ENCODE data around the gene CCDC158.
"Not testable (repeated sequence)": the region's sequence is repeated elsewhere in the genome, so short reads cannot be mapped to it uniquely, and the experiment has no call there.

Gene CCDC158

GRCh38 chr4:76305971-76306881 lies 114.7 kb downstream of the CCDC158 start, which contains the start of gene STBD1:
STBD1 (plus strand) TSS chr4:76306733; CDS start chr4:76306770, 37 bp downstream.
- peak within 1 kb of the TSS; percentile 76 for H3K9ac ChIP-seq (ENCODE audit: low read depth, low read length)
- no peaks in the 10 kb centered on the region; the same call in 1 of the 2 replicates for H3K36me3 ChIP-seq (ENCODE audit: insufficient read depth, low read length)
- H3K9me3 ChIP-seq (ENCODE audit: control insufficient read depth, insufficient read depth, low read length) = no peaks in the 10 kb centered on the region
- peaks cover 5% of the 10 kb centered on the region; the same call in 1 of the 2 replicates for H3K4me1 ChIP-seq (ENCODE audit: insufficient read depth, low read length)

DNA sequence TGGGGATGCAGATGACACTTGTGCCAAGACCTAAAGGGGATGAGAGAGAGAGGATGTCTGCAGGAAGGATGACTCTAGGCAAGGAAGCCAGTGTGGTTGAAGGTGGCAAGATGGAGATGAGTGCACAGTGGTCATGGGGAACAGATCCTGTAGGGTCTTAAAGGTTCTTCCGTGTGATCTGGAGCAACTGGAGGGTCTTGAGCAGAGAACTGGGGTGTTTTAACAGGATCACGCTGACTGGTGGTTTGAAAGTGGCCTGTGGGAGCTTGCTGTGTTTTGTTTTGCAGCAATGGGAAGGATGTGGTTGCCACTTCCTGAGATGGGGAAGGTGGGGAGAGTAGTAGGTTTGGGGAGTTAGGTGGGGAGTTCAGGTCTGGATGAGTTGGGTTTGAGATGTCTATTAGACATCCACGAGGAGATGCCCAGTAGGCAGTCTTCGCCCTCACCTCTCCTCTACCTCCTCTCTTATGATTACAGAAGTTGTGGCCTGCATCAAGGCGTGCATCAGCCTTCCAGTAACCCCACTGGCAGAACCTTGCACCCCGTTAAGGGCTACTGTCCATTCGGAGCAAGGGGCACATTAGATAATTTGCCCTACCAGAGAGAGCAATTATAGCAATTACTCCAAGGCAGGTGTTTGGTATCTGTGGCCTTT lies 115.8 kb downstream of the CCDC158 start:
- Histone ChIP-seq H3K36me3 (ENCODE audit: insufficient read depth, low read length) (no peaks in the 10 kb centered on the region; the same call in 1 of the 2 replicates), H3K4me1 (ENCODE audit: insufficient read depth, low read length) (peaks cover 5% of the 10 kb centered on the region; the same call in 1 of the 2 replicates), H3K9ac (ENCODE audit: low read depth, low read length) (no peak overlapping the region), H3K9me3 (ENCODE audit: control insufficient read depth, insufficient read depth, low read length) (no peaks in the 10 kb centered on the region)

- H3K4me1 ChIP-seq (ENCODE audit: insufficient read depth, low read length) = peaks cover 5% of the 10 kb centered on the region; the same call in 1 of the 2 replicates
- H3K9ac ChIP-seq (ENCODE audit: low read depth, low read length) = no peak overlapping the region
- H3K36me3 ChIP-seq (ENCODE audit: insufficient read depth, low read length) = no peaks in the 10 kb centered on the region
- no peaks in the 10 kb centered on the region for H3K9me3 ChIP-seq (ENCODE audit: control insufficient read depth, insufficient read depth, low read length)
Measured at GRCh38 chr4:76302826-76303438, 118.0 kb downstream of the CCDC158 start.

GRCh38 chr4:76301775-76302162 lies 119.2 kb downstream of the CCDC158 start:
- Histone ChIP-seq H3K9ac (ENCODE audit: low read depth, low read length) (no peak overlapping the region), H3K36me3 (ENCODE audit: insufficient read depth, low read length) (no peaks in the 10 kb centered on the region), H3K9me3 (ENCODE audit: control insufficient read depth, insufficient read depth, low read length) (no peaks in the 10 kb centered on the region; the same call in 1 of the 2 replicates), H3K4me1 (ENCODE audit: insufficient read depth, low read length) (no peaks in the 10 kb centered on the region; the same call in 1 of the 2 replicates)

- H3K9ac ChIP-seq (ENCODE audit: low read depth, low read length) = no peak overlapping the region
- no peaks in the 10 kb centered on the region; the same call in 1 of the 2 replicates for H3K4me1 ChIP-seq (ENCODE audit: insufficient read depth, low read length)
- H3K9me3 ChIP-seq (ENCODE audit: control insufficient read depth, insufficient read depth, low read length) = no peaks in the 10 kb centered on the region; the same call in none of the 2 replicates
Measured at GRCh38 chr4:76301068-76301774, 119.7 kb downstream of the CCDC158 start.

GRCh38 chr4:76300012-76300411 lies 120.9 kb downstream of the CCDC158 start:
- H3K4me1 ChIP-seq (ENCODE audit: insufficient read depth, low read length) = no peaks in the 10 kb centered on the region; the same call in 1 of the 2 replicates
- no peak overlapping the region for H3K9ac ChIP-seq (ENCODE audit: low read depth, low read length)
- H3K9me3 ChIP-seq (ENCODE audit: control insufficient read depth, insufficient read depth, low read length) = no peaks in the 10 kb centered on the region; the same call in none of the 2 replicates
- H3K36me3 ChIP-seq (ENCODE audit: insufficient read depth, low read length) = no peaks in the 10 kb centered on the region

More at GRCh38 chr4:76301068-76301774, 119.7 kb downstream of the CCDC158 start:
- no peaks in the 10 kb centered on the region for H3K36me3 ChIP-seq (ENCODE audit: insufficient read depth, low read length)

- Histone ChIP-seq H3K9me3 (ENCODE audit: control insufficient read depth, insufficient read depth, low read length) (no peaks in the 10 kb centered on the region; the same call in none of the 2 replicates), H3K9ac (ENCODE audit: low read depth, low read length) (no peak overlapping the region), H3K4me1 (ENCODE audit: insufficient read depth, low read length) (no peaks in the 10 kb centered on the region; the same call in 1 of the 2 replicates), H3K36me3 (ENCODE audit: insufficient read depth, low read length) (no peaks in the 10 kb centered on the region)
Measured at GRCh38 chr4:76298227-76298626, 122.7 kb downstream of the CCDC158 start.

DNA sequence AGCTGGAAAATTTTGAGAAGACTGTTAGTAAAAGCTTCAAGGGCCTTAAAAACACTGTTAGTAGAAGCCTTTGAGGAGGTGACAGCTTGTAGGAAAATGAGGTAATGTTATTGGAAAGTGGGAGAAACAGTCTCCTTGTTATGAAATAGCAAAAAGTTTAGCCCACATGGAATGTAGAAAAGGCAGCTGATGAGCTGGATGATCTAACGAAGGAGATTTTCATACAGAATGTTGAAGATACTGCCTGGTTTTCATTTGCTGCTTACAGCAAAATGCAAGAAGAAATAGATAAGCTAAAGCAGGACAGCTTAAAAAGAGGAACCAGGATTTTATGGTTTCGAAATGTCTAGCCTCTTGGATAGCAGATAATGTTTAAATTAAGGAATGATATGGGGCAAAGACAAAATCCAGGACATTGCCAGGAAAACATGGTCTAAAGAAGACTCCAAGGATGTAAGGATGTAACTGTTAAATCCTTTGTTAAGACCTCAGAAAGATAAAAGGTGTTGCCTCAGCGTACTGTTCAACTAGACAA lies 124.6 kb downstream of the CCDC158 start:
- H3K4me1 ChIP-seq (ENCODE audit: insufficient read depth, low read length) = no peaks in the 10 kb centered on the region; the same call in 1 of the 2 replicates
- no peaks in the 10 kb centered on the region for H3K36me3 ChIP-seq (ENCODE audit: insufficient read depth, low read length)
- H3K9ac ChIP-seq (ENCODE audit: low read depth, low read length) = no peak overlapping the region

DNA sequence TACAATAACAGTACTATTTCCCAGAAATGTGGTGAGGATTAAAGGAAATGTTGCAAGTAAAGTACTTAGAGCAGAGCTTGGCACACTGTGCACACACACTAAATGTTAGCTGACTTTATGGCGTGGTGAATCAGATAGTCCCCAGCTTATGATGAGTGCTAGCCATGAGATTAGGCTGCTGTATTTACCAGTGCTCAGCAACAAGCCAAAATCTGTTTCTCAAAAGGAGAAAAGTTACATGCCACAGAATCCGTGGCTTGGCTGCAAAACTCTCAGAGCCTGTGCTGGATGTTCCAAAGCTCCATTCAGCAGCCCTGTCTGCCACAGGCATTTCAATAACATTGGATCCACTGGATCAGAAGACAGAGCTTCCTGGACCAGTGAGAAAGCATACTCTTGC lies 127.2 kb downstream of the CCDC158 start:
- no peaks in the 10 kb centered on the region for H3K4me1 ChIP-seq (ENCODE audit: insufficient read depth, low read length)
- H3K36me3 ChIP-seq (ENCODE audit: insufficient read depth, low read length) = no peaks in the 10 kb centered on the region
- no peak overlapping the region for H3K9ac ChIP-seq (ENCODE audit: low read depth, low read length)
- H3K9me3 ChIP-seq (ENCODE audit: control insufficient read depth, insufficient read depth, low read length) = no peaks in the 10 kb centered on the region; the same call in none of the 2 replicates

More for the DNA sequence above, 124.6 kb downstream of the CCDC158 start:
- H3K9me3 ChIP-seq (ENCODE audit: control insufficient read depth, insufficient read depth, low read length) = no peaks in the 10 kb centered on the region; the same call in none of the 2 replicates

DNA sequence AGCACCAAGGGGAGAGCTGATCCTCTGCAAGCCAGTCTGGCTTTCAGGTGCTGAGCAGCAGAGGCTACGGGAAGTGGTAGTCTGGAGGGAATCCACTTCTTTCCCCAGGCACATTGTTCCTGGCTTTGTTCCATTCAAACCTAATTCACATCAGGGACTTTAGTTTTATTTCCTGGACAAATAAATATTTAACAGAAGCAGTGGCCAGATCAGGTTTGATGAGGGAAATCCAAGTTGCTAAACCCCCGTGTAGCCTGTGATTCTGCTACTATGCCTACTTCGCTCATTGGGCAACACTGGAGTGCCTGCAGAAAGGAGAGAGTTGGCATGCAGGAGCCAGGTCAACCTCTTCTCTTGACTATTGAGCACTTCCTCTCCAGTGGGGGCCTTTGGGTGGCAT lies 128.2 kb downstream of the CCDC158 start:
- Histone ChIP-seq H3K4me1 (ENCODE audit: insufficient read depth, low read length) (no peaks in the 10 kb centered on the region), H3K36me3 (ENCODE audit: insufficient read depth, low read length) (no peaks in the 10 kb centered on the region), H3K9ac (ENCODE audit: low read depth, low read length) (no peak overlapping the region), H3K9me3 (ENCODE audit: control insufficient read depth, insufficient read depth, low read length) (no peaks in the 10 kb centered on the region; the same call in none of the 2 replicates)

GRCh38 chr4:76287811-76288210 lies 133.1 kb downstream of the CCDC158 start:
- not testable (repeated sequence) for H3K4me1 ChIP-seq (ENCODE audit: insufficient read depth, low read length); H3K9ac ChIP-seq (ENCODE audit: low read depth, low read length); H3K9me3 ChIP-seq (ENCODE audit: control insufficient read depth, insufficient read depth, low read length); H3K36me3 ChIP-seq (ENCODE audit: insufficient read depth, low read length)

DNA sequence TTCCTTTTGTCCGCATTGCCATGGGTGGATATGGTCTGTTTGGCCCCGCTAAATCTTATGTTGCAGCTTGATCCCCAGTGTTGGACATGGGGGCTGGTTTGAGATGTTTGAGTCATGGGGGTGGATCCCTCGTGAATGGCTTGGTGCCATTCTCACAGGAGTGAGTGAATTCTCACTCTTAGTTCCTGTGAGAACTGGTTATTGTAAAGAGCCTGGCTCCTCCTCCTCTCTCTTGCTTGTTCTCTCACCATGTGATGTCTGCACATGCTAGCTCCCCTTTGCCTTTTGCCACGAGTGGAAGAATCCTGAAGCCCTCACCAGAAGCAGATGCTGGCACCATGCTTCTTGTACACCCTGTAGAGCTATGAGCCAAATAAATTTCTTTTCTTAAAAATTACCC lies 137.0 kb downstream of the CCDC158 start:
- H3K36me3 ChIP-seq (ENCODE audit: insufficient read depth, low read length) = no peaks in the 10 kb centered on the region
- no peak overlapping the region for H3K9ac ChIP-seq (ENCODE audit: low read depth, low read length)
- no peaks in the 10 kb centered on the region for H3K4me1 ChIP-seq (ENCODE audit: insufficient read depth, low read length)
- H3K9me3 ChIP-seq (ENCODE audit: control insufficient read depth, insufficient read depth, low read length) = no peaks in the 10 kb centered on the region

GRCh38 chr4:76282941-76283689 lies 137.8 kb downstream of the CCDC158 start:
- H3K9ac ChIP-seq (ENCODE audit: low read depth, low read length) = no peak overlapping the region
- H3K9me3 ChIP-seq (ENCODE audit: control insufficient read depth, insufficient read depth, low read length) = no peaks in the 10 kb centered on the region
- H3K36me3 ChIP-seq (ENCODE audit: insufficient read depth, low read length) = no peaks in the 10 kb centered on the region
- no peaks in the 10 kb centered on the region for H3K4me1 ChIP-seq (ENCODE audit: insufficient read depth, low read length)

All from ES-I3 (cell line).